Stimulated activated CD4-positive, alpha-beta T cell treated with anti-CD3 and anti-CD28 coated beads, Interleukin-15, amount 100 ng/mL, for 48 hours (primary cell): ENCODE measurements around the gene SPG21.

Experiments
- DNase-seq, 2 donors: peaks; one replicate each; pipeline ENCODE4 v3.0.0-alpha.2; 2020; ENCODE audit warnings: low read depth in 2 of 2

The SPG21 gene

DNA sequence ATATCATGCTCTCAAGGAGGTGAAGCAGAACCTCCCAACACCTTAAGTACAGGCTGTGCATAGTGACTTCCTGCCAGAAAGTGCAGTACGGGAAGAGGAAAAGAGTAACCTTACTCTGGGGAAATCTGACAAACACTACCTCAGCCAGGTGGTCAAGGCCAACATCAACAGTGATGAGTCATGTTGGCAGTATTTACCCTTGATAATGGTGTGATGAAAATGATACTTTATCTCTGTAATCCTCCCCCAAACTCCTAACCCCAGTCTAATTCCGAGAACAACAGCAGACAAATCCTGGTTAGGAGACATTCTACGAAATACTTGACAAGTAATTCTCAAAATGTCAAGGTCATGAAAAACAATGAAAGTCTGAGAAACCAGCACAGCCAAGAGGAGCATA, 51.5 kb downstream of the SPG21 start:
- DNase-seq, result no peak

DNA sequence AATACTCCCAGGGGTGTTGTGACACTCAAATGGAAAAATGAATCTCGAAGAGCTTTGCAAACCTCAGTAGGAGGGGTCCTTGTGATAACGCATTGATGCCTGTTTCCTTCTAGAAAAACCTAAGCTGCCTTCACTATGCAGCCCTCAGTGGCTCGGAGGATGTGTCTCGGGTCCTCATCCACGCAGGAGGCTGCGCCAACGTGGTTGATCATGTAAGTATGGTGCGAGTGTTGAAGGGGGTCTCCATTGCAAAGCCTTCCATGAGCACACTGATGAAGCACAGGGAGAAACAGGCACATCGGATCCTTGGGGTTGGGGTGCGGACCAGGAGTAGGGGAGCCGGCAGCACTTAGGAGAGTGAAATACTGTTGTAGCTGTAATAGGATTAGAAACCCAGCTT, 55.7 kb downstream of the SPG21 start:
- DNase-seq, result no peak

DNA sequence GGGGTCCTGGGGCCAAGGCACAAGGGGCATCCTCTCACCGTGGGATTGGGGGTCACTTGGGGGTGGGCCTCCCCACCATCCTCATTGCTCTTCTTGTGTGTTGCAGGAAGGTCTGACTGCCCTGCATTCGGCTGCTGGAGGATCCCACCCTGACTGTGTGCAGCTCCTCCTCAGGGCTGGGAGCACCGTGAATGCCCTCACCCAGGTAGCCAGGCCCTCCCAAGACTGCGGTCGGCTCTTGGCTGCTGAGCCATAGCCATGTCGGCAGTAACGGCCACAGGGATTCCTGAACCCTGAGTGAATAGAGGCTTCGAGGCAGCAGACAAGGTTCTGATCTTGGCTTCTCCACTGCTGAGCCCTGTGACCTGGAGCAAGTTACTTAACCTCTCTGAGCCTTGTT, 58.3 kb downstream of the SPG21 start:
- no peak for DNase-seq

DNA sequence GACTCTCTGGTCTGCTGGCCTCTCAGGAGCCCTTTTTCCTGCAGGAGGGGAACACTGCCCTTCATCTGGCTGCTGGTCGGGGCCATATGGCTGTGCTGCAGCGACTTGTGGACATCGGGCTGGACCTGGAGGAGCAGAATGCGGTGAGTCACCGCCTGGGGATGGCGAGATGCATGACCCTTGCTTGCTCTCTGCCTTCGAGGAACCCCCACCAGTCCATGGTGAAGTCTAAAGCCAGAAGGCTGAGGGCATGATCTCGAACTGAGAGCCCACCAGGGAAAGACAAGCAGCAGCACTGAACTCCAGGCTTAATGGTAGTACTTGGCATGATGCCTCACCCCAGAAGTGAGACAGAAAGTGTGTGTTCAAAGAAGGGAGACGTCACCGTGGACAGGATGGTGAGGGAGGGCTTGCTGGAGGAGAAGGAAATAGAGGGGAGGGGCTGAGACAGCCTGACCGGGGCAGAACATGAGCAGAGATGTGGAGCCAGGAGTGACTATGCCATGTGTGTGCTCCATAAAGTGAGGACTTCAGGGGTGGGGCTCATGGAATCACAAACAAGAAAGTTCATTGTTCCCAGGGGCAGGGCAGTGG, 58.8 kb downstream of the SPG21 start:
- no peak for DNase-seq

DNA sequence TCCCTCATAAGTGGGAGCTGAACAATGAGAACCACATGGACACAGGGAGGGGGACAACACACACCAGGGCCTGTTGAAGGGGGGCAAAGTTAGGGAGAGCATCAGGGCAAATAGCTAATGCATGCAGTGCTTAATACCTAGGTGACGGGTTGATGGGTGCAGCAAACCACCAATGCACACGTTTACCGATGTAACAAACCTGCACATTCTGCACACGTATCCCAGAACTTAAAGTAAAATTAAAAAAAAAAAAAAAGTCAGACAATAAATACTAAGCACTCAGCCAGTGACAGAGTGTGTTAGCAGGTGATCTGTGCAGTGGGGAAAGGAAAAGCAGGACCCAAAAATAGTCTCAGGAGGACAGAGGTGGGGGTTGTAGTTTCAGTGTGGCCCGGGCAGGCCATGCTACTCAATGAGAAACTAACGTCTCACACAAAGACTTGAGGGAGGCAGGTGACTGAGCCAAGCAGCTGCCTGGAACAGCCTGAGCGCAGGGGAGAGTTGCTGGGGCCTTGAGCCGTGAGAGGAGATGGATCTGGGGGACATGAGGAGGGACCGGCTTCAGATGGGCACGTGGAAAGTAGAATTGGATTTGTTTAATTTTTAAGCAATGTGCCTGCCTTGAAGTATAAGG, 59.6 kb downstream of the SPG21 start:
- DNase-seq, result no peak

DNA sequence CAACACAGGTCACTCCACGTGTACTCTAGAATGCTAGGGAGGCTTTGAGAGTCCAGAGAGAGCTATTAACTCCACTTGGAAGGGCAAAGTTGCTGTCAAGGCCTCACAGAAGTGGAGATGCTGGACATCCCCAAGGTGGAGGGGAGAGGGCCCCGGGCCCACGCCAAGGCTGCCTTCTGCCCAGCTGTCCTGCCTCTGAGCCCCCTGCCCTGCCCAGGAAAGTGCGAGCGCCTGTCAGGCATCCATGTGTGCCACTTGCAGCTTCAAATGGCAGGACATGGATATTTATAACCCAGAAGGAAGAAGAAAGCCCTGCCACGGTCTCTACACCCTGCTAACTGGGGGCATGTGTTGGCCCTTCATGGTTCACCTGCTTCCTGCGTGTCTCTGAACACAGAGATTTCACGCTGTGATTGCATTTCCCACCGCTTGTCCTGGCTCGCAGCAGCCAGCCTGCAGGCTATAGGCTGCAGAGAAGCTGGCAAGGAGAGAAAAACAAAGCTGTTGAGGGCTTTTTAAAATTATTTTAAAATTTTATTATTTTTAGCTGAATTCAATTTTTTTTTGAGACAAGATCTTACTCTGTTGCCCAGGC, 61.0 kb downstream of the SPG21 start:
- DNase-seq, result no peak

DNA sequence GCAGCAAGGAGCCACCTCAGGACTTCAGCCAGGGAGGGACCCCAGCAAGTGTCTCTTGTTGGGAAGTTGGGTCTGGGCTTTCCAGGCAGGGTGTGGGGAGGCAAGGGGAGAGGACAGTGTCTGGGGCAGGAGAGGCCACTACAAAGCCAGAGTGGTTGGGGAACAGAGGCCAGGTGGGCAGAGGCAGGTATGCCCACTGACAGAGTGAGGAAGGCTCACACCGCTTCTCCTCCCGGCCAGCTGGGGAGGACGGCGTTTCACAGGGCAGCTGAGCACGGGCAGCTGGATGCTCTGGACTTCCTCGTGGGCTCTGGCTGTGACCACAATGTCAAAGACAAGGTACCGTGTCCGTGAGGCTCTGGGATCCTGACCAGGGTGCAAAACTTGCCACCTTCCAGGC, 63.1 kb downstream of the SPG21 start:
- no peak for DNase-seq

DNA sequence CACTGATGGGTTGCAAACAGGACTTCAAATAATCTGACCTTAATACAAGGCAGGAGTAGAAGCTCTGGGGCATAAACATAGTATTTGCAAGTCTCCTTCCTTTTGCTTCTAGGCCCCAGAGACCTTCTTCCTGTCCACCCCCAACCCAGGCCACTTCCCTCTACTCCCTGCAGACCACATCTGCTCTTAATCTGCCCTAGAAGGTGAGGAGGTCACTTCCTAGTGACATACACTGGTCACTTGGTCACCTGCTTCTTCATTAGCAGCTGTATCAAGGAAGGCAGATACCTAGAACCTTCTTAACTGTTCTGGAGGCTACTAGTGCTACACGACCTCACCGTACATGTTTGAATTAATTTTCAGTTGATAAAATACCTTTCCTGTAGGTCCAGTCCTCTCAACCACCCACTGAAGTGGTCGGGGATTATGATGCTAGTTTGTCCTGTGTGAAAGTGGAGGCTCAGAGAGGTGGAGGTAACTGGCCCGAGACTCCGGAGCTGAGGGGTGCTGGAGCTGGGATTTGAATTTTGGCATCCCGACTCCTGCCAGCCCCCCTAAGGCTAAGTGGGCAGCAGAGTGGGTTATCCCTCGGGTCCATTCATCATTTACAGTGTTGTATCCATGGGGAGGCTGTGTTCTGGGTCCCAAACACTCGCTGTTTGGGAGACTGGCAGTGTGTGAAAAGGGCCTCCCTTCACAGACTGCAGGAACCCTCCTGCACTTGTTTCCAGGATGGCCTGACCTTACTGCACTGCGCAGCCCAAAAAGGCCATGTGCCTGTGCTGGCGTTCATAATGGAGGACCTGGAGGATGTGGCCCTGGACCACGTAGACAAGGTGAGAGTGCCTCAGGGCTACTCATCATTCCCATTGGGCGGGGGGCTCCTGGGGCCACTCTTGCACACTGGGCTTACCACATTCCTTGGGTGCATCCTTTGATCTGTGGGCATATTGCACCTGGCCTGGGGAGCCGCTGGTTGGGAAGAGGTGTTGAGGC, 64.1 kb downstream of the SPG21 start:
- DNase-seq, result no peak

DNA sequence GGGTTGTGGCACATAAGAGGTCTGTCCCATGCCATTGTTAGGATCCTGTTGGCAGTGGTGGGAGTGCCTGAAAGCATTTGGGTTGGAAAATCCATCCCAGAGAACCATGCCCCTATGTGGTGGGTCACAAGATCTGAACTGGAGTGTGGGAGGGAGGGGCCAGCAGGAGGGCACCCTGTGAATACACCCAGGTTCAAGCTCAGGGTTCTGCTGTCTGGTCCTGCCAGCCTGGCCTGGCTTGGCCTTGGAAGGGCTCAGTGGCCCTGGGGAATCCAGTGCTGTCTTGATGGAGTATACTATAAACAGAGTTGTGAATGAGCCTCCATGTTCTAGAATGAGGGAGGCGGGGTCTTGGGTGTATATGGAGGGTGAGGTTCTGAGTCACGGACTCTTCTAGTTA, 66.2 kb downstream of the SPG21 start:
- DNase-seq, result no peak

DNA sequence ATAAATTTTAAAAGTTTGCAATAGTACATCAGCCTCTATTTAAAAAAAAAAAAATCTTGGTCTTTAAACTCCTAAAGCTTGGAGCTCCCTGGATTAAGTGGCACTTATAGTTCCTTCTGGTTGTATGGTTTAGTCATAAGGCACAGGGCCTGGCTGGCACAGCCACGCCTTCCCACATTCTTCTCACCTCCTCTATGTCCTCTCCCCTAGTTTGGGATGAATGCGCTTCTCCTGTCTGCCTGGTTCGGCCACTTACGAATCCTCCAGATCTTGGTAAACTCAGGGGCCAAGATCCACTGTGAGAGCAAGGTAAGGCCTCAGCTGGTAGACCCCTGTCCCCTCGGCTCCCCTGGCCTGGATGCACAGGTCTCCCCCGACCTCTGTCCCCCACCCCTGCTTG, 68.0 kb downstream of the SPG21 start:
- DNase-seq, result no peak

DNA sequence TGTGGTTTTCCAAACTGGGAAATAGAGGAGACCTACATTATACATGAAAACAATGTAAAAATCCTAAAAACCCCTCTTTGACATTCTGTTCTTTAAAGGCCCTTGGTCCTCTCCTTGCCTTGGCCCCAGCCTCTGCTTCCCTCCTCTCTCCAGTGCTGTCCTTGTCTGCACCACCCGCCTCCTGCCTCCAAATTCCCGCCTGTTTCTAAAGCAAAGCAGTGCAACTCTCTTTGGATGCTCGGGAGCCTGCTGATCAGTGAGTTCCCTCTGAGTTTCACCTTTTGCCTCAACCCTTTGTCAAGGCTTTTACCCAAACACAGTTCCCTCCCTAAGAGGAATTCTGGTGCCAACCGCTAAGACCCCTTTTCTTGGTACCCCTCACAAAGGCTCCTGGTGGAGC, 70.0 kb downstream of the SPG21 start:
- DNase-seq, result no peak

DNA sequence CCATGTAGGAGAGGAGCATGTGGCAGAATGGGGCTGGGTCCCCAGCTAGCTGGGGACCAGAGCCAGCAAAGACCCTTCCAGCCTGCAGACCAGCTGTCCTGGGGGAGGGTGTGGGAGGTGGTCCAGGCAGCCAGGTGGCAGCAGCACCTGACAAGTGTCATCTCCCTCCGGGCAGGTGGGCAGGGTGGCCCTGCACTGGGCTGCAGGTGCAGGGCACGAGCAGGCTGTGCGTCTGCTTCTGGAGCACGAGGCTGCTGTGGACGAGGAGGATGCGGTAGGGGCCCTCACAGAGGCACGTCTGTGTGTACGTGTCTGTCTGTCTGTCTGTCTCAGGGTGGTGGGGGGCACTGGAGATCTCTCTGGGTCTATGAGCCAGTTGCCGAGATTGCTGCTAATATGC, 72.5 kb downstream of the SPG21 start:
- no peak for DNase-seq

DNA sequence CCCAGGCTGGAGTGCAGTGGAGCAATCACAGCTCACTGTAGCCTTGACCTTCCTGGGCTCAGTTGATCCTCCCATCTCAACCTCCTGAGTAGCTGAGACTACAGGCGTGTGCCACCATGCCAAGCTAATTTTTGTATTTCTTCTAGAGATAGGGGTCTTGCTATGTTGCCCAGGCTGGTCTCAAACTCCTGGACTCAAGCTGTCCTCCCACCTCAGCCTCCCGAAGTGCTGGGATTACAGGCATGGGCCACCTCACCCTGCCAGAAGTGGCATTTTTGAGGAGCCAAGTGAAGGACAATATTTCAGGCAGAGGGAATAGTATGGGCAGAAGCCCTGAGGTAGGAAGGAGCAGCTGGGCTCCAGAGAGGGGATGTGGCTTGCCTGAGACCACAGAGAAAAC, 73.3 kb downstream of the SPG21 start:
- no peak for DNase-seq

DNA sequence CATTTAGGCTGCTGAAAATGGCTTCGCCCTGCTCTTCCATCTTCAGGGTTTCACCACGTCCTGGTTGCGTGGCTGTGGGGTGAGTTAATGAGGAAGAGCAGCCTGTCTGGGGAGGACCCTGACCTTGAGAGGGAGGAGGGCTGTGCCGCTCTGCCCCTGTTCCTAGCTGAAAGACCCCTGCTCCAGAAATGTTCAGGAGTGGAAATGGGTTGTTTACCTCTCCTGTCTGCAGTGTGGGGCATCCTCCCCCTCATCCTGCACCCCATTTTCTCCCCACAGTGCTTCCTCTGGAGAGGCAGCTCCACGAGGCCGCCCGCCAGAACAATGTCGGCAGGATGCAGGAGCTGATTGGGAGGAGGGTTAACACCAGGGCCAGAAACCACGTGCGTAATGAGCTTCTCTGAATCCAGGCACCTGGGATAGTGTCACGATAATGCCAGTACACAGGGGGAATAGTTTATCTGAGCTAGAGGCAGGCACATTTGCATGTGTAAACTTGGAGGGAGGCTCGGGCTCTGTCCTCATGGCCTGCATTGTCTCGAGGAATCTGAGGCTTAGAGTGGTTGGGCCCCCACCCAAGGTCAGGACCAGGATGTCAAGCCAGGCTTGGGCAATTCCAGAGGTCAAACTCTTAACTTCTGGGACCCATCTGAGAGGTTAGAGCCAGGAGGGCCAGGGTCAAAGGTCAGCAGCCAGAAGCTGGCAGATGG, 74.0 kb downstream of the SPG21 start:
- DNase-seq, result no peak
